Raji (cell line): ENCODE results near the gene CD200R1.

Source experiments
- POLR2A ChIP-seq: IDR thresholded peaks from 2 replicates; pipeline ENCODE4 v1.6.1; 2011; ENCODE audit warnings: low read depth, low read length, control low read depth; ENCODE audit not compliant: insufficient read depth

The CD200R1 gene

GRCh38 chr3:112948346-112948838 is 26.5 kb downstream of the CD200R1 start:
- no peak for TF ChIP-seq POLR2A

GRCh38 chr3:112931736-112932521 is 43.0 kb downstream of the CD200R1 start:
- TF ChIP-seq POLR2A, result no peak

- no peak for TF ChIP-seq POLR2A
Measured at GRCh38 chr3:112930771-112931170, 44.1 kb downstream of the CD200R1 start.

GRCh38 chr3:112925969-112926368 is 48.9 kb downstream of the CD200R1 start:
- no peak for TF ChIP-seq POLR2A

GRCh38 chr3:112925560-112925959 is 49.3 kb downstream of the CD200R1 start:
- no peak for TF ChIP-seq POLR2A

GRCh38 chr3:112908252-112908651 is 66.7 kb downstream of the CD200R1 start:
- TF ChIP-seq POLR2A, result no peak

GRCh38 chr3:112904786-112905185 is 70.1 kb downstream of the CD200R1 start:
- TF ChIP-seq POLR2A, result no peak

GRCh38 chr3:112900113-112900512 is 74.8 kb downstream of the CD200R1 start:
- no peak for TF ChIP-seq POLR2A

- no peak for TF ChIP-seq POLR2A
Measured at GRCh38 chr3:112897791-112898190, 77.1 kb downstream of the CD200R1 start.

GRCh38 chr3:112894258-112894657 is 80.6 kb downstream of the CD200R1 start:
- no peak for TF ChIP-seq POLR2A

- no peak for TF ChIP-seq POLR2A
Measured at GRCh38 chr3:112889357-112889756, 85.5 kb downstream of the CD200R1 start.

- no peak for TF ChIP-seq POLR2A
Measured at GRCh38 chr3:112888381-112889085, 86.4 kb downstream of the CD200R1 start.

- no peak for TF ChIP-seq POLR2A
Measured at GRCh38 chr3:112884678-112885290, 90.1 kb downstream of the CD200R1 start.

GRCh38 chr3:112881891-112882290 is 93.0 kb downstream of the CD200R1 start:
- TF ChIP-seq POLR2A, result no peak

- TF ChIP-seq POLR2A, result no peak
Measured at GRCh38 chr3:112875561-112875960, 99.3 kb downstream of the CD200R1 start.

- TF ChIP-seq POLR2A, result no peak
Measured at GRCh38 chr3:112874725-112875124, 100.2 kb downstream of the CD200R1 start.
